PC-9 (cell line): ENCODE results near the gene FAM149B1. TPM values are rescaled to one million over a fixed set of nuclear protein-coding genes. Genes with fewer than 3 reads are reported as not detected.
A peak's percentile ranks its signal among the peaks of the same experiment; 100 is the strongest.

ENCODE experiments used
- BruUV-seq: library from RNA; stranded (reverse); fragments of 400-500 nt; replicated peaks from 2 replicates; lab custom pipeline; 2021; lab: Mats Ljungman, UMichigan
- CTCF ChIA-PET: fragments of 300-600 bp; sonication (Branson Sonifier 250); formaldehyde crosslinking; loops from one replicate; lab custom pipeline; 2022; ENCODE audit warnings: antibody characterized with exemption; lab: Charles Lee
- POLR2A ChIA-PET: fragments of 300-600 bp; sonication (Branson Sonifier 250); formaldehyde crosslinking; loops from one replicate; lab custom pipeline; 2022; ENCODE audit warnings: antibody characterized with exemption; ENCODE audit not compliant: unreplicated experiment; lab: Charles Lee
- DNase-seq, 2 experiments: peaks; one replicate each; pipeline versions ENCODE4 v3.0.0 to v3.0.0-alpha.2; 2015 to 2022; ENCODE audit warnings: mixed read lengths in 1 of 2
- H2AFZ ChIP-seq: fragments of 200-600 bp; sonication (generic); 2 replicates; pipeline ENCODE4 v1.8.1; 2017; ENCODE audit warnings: antibody characterized with exemption
- H3F3A ChIP-seq: fragments of 200-600 bp; sonication (generic); 2 replicates; pipeline ENCODE4 v1.8.1; 2017; ENCODE audit warnings: antibody characterized with exemption, mild to moderate bottlenecking, low read depth; ENCODE audit not compliant: insufficient read depth
- H3K27ac ChIP-seq: fragments of 200-600 bp; sonication (generic); 2 replicates; pipeline ENCODE4 v1.6.1; 2016; ENCODE audit warnings: mixed run types
- H3K27me3 ChIP-seq: fragments of 200-600 bp; sonication (generic); 2 replicates; pipeline ENCODE4 v1.6.1; 2016; ENCODE audit warnings: low read depth, mixed run types; ENCODE audit not compliant: insufficient read depth
- H3K36me3 ChIP-seq: fragments of 200-600 bp; sonication (generic); 2 replicates; pipeline ENCODE4 v1.6.1; 2016; ENCODE audit warnings: low read depth, mixed run types
- H3K4me1 ChIP-seq: fragments of 200-600 bp; sonication (generic); replicated peaks from 2 replicates; pipeline ENCODE4 v1.6.1; 2016; ENCODE audit warnings: mixed run types; ENCODE audit not compliant: insufficient read depth
- H3K4me2 ChIP-seq: fragments of 200-600 bp; sonication (generic); 2 replicates; pipeline ENCODE4 v1.6.1; 2017; ENCODE audit warnings: mixed run types
- H3K4me3 ChIP-seq: fragments of 200-600 bp; sonication (generic); 2 replicates; pipeline ENCODE4 v1.6.1; 2016; ENCODE audit warnings: mixed run types
- H3K79me2 ChIP-seq: fragments of 200-600 bp; sonication (generic); 2 replicates; pipeline ENCODE4 v1.6.1; 2017; ENCODE audit warnings: low read depth, mixed run types
- H3K9me2 ChIP-seq: fragments of 200-600 bp; sonication (generic); 2 replicates; pipeline ENCODE4 v1.8.1; 2017; ENCODE audit warnings: mild to moderate bottlenecking; ENCODE audit not compliant: insufficient read depth
- H3K9me3 ChIP-seq: fragments of 200-600 bp; sonication (generic); 2 replicates; pipeline ENCODE4 v1.8.1; 2016; ENCODE audit warnings: low read depth; ENCODE audit not compliant: insufficient read depth
- H4K20me1 ChIP-seq: fragments of 200-600 bp; sonication (generic); 2 replicates; pipeline ENCODE4 v1.8.1; 2017; ENCODE audit not compliant: insufficient read depth
- CTCF ChIP-seq: fragments of 200-600 bp; sonication (generic); conservative IDR thresholded peaks from 2 replicates; pipeline ENCODE4 v1.6.1; 2017; ENCODE audit warnings: mixed run types, antibody characterized with exemption, mild to moderate bottlenecking, moderate library complexity
- EZH2 ChIP-seq: fragments of 200-600 bp; sonication (generic); IDR thresholded peaks from 2 replicates; pipeline ENCODE4 v1.8.0; 2017; ENCODE audit warnings: antibody characterized with exemption, low read depth
- intact Hi-C: fragments of 100-400 bp; cut with micrococcal nuclease; formaldehyde crosslinking; loops from one replicate; pipeline ENCODE4 v1.10.0; 2022; ENCODE audit not compliant: unreplicated experiment
- total RNA-seq: library from RNA; stranded (reverse); gene quantifications from 2 replicates; pipeline ENCODE4 v1.2.3, GENCODE V29; 2021

Gene FAM149B1
- total RNA-seq, 1 experiment from 2014 or later = 22.9 TPM

GRCh38 chr10:73163096-73163495 lies 4.8 kb upstream of the FAM149B1 start:
- Histone ChIP-seq H3K4me2 (no peak overlapping the region), H3K36me3 (peaks cover 30% of the 10 kb centered on the region; the same call in 1 of the 2 replicates), H3K4me3 (no peak overlapping the region), H3K27ac (no peak overlapping the region), H2AFZ (no peak overlapping the region), H3K9me2 (no peaks in the 10 kb centered on the region), H3K27me3 (no peaks in the 10 kb centered on the region), H3K79me2 (peaks cover 75% of the 10 kb centered on the region), H3K9me3 (no peaks in the 10 kb centered on the region), H3F3A (peaks cover 16% of the 10 kb centered on the region), H4K20me1 (peaks cover 17% of the 10 kb centered on the region), H3K4me1 (peaks cover 15% of the 10 kb centered on the region)
- no peak for DNase-seq
- BruUV-seq = no TSS peak
- ChIA-PET POLR2A (no interaction called here), CTCF (interaction anchor here (0.6 kb wide), 1 partner anchor 68 kb away, joined by 5 read pairs; no protein-coding TSS in a partner anchor)
- intact Hi-C loops = no loop called here
- TF ChIP-seq EZH2 (no peak), CTCF (no peak)

GRCh38 chr10:73166972-73167371 lies 947 bp upstream of the FAM149B1 start:
- BruUV-seq = no TSS peak
- Histone ChIP-seq H3K9me3 (no peaks in the 10 kb centered on the region), H3K9me2 (no peaks in the 10 kb centered on the region), H3K4me1 (peaks cover 24% of the 10 kb centered on the region), H2AFZ (no peak overlapping the region), H3K79me2 (peaks cover 68% of the 10 kb centered on the region), H3F3A (peaks cover 12% of the 10 kb centered on the region), H3K27me3 (no peaks in the 10 kb centered on the region), H3K4me2 (peak overlapping the region; percentile 85), H3K36me3 (peaks cover 14% of the 10 kb centered on the region; the same call in 1 of the 2 replicates), H4K20me1 (peaks cover 7% of the 10 kb centered on the region), H3K4me3 (peak overlapping the region; percentile 83; the same call in 1 of the 2 replicates), H3K27ac (peak overlapping the region; percentile 85; the same call in 1 of the 2 replicates)
- intact Hi-C loops = loop anchor here (5.0 kb wide), 1 partner anchor 805 kb away; no protein-coding TSS in a partner anchor
- no peak for DNase-seq
- ChIA-PET CTCF (interaction anchor here (0.6 kb wide), 1 partner anchor 13 kb away, joined by 3 read pairs; no protein-coding TSS in a partner anchor), POLR2A (no interaction called here)
- TF ChIP-seq CTCF = no peak
- TF ChIP-seq EZH2 = no peak

GRCh38 chr10:73167458-73167782 lies 499 bp upstream of the FAM149B1 start:
- H3K4me2 ChIP-seq = peak overlapping the region; percentile 85
- DNase-seq = no peak
- peaks cover 12% of the 10 kb centered on the region for H3F3A ChIP-seq
- peak overlapping the region; percentile 85 for H3K27ac ChIP-seq
- H3K4me3 ChIP-seq = peak overlapping the region; percentile 83
- peaks cover 7% of the 10 kb centered on the region for H4K20me1 ChIP-seq
- H3K9me2 ChIP-seq = no peaks in the 10 kb centered on the region
- H2AFZ ChIP-seq = peak overlapping the region; percentile 84
- ChIA-PET POLR2A (no interaction called here), CTCF (no interaction called here)
- H3K36me3 ChIP-seq = peaks cover 9% of the 10 kb centered on the region; the same call in 1 of the 2 replicates
- H3K4me1 ChIP-seq = peaks cover 24% of the 10 kb centered on the region
- BruUV-seq = TSS peak; percentile 81
- H3K79me2 ChIP-seq = peaks cover 64% of the 10 kb centered on the region
- intact Hi-C loops = loop anchor here (5.0 kb wide), 1 partner anchor 805 kb away; no protein-coding TSS in a partner anchor
- H3K27me3 ChIP-seq = no peaks in the 10 kb centered on the region
- TF ChIP-seq CTCF (no peak), EZH2 (no peak)
- no peaks in the 10 kb centered on the region for H3K9me3 ChIP-seq
